K562 (cell line): Measurements from ENCODE around the gene ATM. TPM values are rescaled to one million over a fixed set of nuclear protein-coding genes. Genes with fewer than 3 reads are reported as not detected.
A peak's percentile ranks its signal among the peaks of the same experiment; 100 is the strongest.

ENCODE experiments used
- BRCA1 ChIP-seq, 2 experiments: fragments of 450-650 bp in 1 of 2; sonication (generic) in 1 of 2; formaldehyde crosslinking in 1 of 2; IDR thresholded peaks; 2 replicates each; pipeline versions ENCODE4 v1.5.0 to v1.6.1; 2017 to 2020; ENCODE audit warnings: mild to moderate bottlenecking in 1 of 2, missing genetic modification reagents in 1 of 2
- CHAMP1 ChIP-seq: fragments of 450-650 bp; IDR thresholded peaks from 2 replicates; pipeline ENCODE4 v1.6.1; 2016; ENCODE audit warnings: mild to moderate bottlenecking
- EHMT2 ChIP-seq: fragments of 450-650 bp; IDR thresholded peaks from 2 replicates; pipeline ENCODE4 v1.6.1; 2018; ENCODE audit warnings: antibody characterized with exemption
- ETV1 ChIP-seq: fragments of 450-650 bp; conservative IDR thresholded peaks from 2 replicates; pipeline ENCODE4 v1.6.1; 2016; ENCODE audit warnings: missing genetic modification characterization, control low read depth, low read depth, missing compliant biosample characterization
- ETV5 ChIP-seq: sonication (generic); formaldehyde crosslinking; IDR thresholded peaks from 2 replicates; pipeline ENCODE4 v1.4.0; 2020; ENCODE audit warnings: low read depth, mild to moderate bottlenecking, missing genetic modification reagents
- GTF2E2 ChIP-seq: fragments of 200-800 bp; sonication (Bioruptor generic); IDR thresholded peaks from 2 replicates; pipeline ENCODE4 v1.6.1; 2016; ENCODE audit warnings: missing genetic modification characterization, missing compliant biosample characterization
- L3MBTL2 ChIP-seq: fragments of 450-650 bp; IDR thresholded peaks from 2 replicates; pipeline ENCODE4 v1.6.1; 2016; ENCODE audit warnings: mild to moderate bottlenecking, moderate library complexity
- MITF ChIP-seq: IDR thresholded peaks from 2 replicates; pipeline ENCODE4 v1.6.1; 2014; ENCODE audit warnings: antibody characterized with exemption
- MLLT1 ChIP-seq, 2 experiments: fragments of 450-650 bp; IDR thresholded peaks; 2 replicates each; pipeline ENCODE4 v1.6.1; 2016
- NCOA4 ChIP-seq: fragments of 450-650 bp; IDR thresholded peaks from 2 replicates; pipeline ENCODE4 v1.6.1; 2018; ENCODE audit warnings: mild to moderate bottlenecking; ENCODE audit not compliant: partially characterized antibody
- NEUROD1 ChIP-seq: fragments of 150-350 bp; IDR thresholded peaks from 2 replicates; pipeline ENCODE4 v1.6.1; 2014; ENCODE audit warnings: borderline replicate concordance, low read length, low read depth; ENCODE audit not compliant: partially characterized antibody
- POLR2B ChIP-seq: fragments of 450-650 bp; IDR thresholded peaks from 2 replicates; pipeline ENCODE4 v1.6.1; 2018; ENCODE audit warnings: low read depth; ENCODE audit not compliant: partially characterized antibody
- RBM14 ChIP-seq: fragments of 200-400 bp; formaldehyde crosslinking; IDR thresholded peaks from 2 replicates; pipeline ENCODE4 v1.6.1; 2018; ENCODE audit warnings: low read depth, mild to moderate bottlenecking, low read length, moderate library complexity, borderline replicate concordance; ENCODE audit not compliant: insufficient read depth
- TCF3 ChIP-seq: sonication (generic); formaldehyde crosslinking; IDR thresholded peaks from 2 replicates; pipeline ENCODE4 v1.4.0; 2020; ENCODE audit warnings: mild to moderate bottlenecking, missing genetic modification reagents
- ZFP30 ChIP-seq: fragments of 250-450 bp; sonication (Bioruptor Pico); IDR thresholded peaks from 2 replicates; pipeline ENCODE4 v1.8.0; 2022; ENCODE audit warnings: moderate library complexity, mild to moderate bottlenecking, inconsistent platforms, borderline replicate concordance
- ZNF253 ChIP-seq: fragments of 250-450 bp; sonication (Bioruptor Pico); conservative IDR thresholded peaks from 2 replicates; pipeline ENCODE4 v1.6.1; 2021; ENCODE audit warnings: mild to moderate bottlenecking
- polyA plus RNA-seq, 8 experiments: library from polyadenylated mRNA; depleted of rRNA in 4 of 8; stranded (reverse) in 5 of 8; unstranded in 3 of 8; fragments of >200 nt; fragmentation: Nextera tagmentation in 2 of 8; fragmentation: Illumina TruSeq in 1 of 8; extraction: Ambion mirVana in 2 of 8; extraction: Trizol in 1 of 8; gene quantifications; 2 replicates each; pipeline versions ENCODE4 v1.2.1 to v1.2.3, GENCODE V29; 2011 to 2014; ENCODE audit warnings: inconsistent platforms in 1 of 8, missing spikeins in 1 of 8
- total RNA-seq, 7 experiments: library from RNA; depleted of rRNA in 6 of 7; stranded (reverse); fragments of >200 nt in 6 of 7; fragmentation: Illumina TruSeq in 2 of 7; extraction: Trizol in 2 of 7; gene quantifications; 2 replicates each; pipeline versions ENCODE4 v1.2.1 to v1.2.3, GENCODE V29; 2011 to 2021; ENCODE audit warnings: low replicate concordance in 1 of 7
- TF ChIP-seq, protein P1 (sequence below): fragments of 250-450 bp; sonication (Bioruptor Pico); IDR thresholded peaks from 2 replicates; pipeline ENCODE4 v1.4.0; 2020; ENCODE audit warnings: mild to moderate bottlenecking, moderate library complexity

ATM gene
- total and polyA plus RNA-seq, 9 of the 15 experiments (the other 6 are each of a cell fraction or from before 2014, with no cell fraction given): 8.3 to 46.8 (median 26.2) TPM

DNA sequence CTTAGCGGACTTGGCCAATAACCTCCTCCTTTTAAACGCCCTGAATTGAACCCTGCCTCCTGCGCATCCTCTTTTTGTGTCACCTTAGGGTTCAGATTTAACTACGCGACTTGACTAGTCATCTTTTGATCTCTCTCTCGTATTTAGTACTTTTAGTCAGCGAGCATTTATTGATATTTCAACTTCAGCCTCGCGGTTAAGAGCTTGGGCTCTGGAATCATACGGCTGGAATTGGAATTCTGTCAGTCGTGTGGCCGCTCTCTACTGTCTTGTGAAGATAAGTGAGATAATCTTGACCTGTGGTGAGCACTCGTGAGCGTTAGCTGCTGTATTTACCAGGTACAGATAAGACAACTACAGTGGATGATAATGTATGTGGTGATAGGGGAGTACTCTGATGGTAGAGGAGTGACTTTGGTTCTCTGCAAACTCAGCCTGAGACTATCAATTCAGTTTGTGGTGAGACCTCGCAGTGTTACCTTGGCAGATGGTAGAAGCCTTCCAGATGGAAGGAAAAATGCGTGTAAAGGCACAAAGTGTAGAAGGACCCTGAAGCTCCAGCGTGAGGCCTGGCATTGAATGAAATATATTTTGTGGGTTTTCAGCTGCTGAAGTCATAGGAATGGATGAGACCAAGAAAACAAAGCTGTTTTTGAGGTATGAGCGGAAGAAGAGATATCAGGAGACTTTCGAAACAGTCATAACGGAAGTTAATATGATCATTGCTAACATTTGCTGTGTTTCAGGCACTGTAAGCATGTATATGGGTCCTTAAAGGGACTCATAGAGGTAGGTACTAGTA, 682 bp downstream of the ATM start (continued):
- TF ChIP-seq MITF: peak; percentile 98
- TF ChIP-seq NCOA4: peak; percentile 4
- no peak for TF ChIP-seq BRCA1 (IDR thresholded peaks at IDR 0.05)
- TF ChIP-seq BRCA1 (CRISPR knock-in tag; IDR thresholded peaks at IDR 0.05): no peak
- TF ChIP-seq POLR2B: peak; percentile 0
- TF ChIP-seq, protein P1, sequence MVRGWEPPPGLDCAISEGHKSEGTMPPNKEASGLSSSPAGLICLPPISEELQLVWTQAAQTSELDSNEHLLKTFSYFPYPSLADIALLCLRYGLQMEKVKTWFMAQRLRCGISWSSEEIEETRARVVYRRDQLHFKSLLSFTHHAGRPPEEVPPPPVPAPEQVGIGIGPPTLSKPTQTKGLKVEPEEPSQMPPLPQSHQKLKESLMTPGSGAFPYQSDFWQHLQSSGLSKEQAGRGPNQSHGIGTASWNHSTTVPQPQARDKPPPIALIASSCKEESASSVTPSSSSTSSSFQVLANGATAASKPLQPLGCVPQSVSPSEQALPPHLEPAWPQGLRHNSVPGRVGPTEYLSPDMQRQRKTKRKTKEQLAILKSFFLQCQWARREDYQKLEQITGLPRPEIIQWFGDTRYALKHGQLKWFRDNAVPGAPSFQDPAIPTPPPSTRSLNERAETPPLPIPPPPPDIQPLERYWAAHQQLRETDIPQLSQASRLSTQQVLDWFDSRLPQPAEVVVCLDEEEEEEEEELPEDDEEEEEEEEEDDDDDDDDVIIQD: no peak
- no peak for TF ChIP-seq RBM14
- peak; percentile 62; the same call in 1 of the 2 replicates for TF ChIP-seq ETV1 (tag)
- TF ChIP-seq ZNF253 (CRISPR knock-in tag): no peak
- TF ChIP-seq L3MBTL2: no peak
- TF ChIP-seq MLLT1 (IDR thresholded peaks at IDR 0.05): peak in 1 of 2 experiments; percentile 71; a peak in 2 of 4 replicates
- TF ChIP-seq EHMT2: 0 out of 2 replicates have a peak, but pooled peaks have one; percentile 38
- TF ChIP-seq TCF3: peak; percentile 90
- TF ChIP-seq CHAMP1: peak; percentile 61
- no peak; the same call in 1 of the 2 replicates for TF ChIP-seq ETV5 (CRISPR knock-in tag)
- TF ChIP-seq ZFP30: no peak
- peak; percentile 22 for TF ChIP-seq NEUROD1
- peak; percentile 63; the same call in 1 of the 2 replicates for TF ChIP-seq GTF2E2 (tag)
